ENCODE data around the gene NSG1.

The NSG1 gene

DNA sequence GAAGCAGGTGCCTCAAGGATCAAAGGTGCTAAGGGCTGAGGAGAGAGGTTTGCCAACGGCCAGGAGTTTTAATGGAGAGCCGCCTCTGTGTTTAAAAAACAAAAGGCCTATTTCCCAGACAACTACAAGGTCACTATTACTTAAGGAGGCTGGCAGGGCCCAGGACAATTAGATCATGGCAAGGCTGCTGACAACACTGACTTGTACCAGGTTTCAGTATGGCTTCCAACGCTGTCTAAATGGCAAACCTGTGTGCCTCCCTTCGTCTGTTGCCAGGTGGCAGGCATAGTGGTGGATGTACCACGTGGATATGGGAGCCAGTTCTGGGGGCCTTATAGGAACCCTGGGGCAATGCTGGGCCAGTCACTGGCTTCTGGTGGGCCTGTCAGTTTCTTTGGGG is 41.0 kb downstream of the NSG1 start:
- 79 to 93% methylated on average over 3 of the region's 5 CpGs for WGBS, 2 experiments (ENCODE audit: insufficient coverage in 2 of 2)
- Histone ChIP-seq H3K9me3 (ENCODE audit: control insufficient read depth, low read length) (no peaks in the 10 kb centered on the region), H3K36me3 (ENCODE audit: control insufficient read depth, insufficient read depth, low read length) (peaks cover 31% of the 10 kb centered on the region), H3K4me3 (ENCODE audit: extremely low read depth, insufficient read depth, low read length, poor library complexity, severe bottlenecking) (no peak overlapping the region), H3K27ac (ENCODE audit: low read depth, low read length, severe bottlenecking) (no peak overlapping the region), H3K4me1 (ENCODE audit: control insufficient read depth, insufficient read depth, low read length, poor library complexity, severe bottlenecking) (peaks cover 22% of the 10 kb centered on the region)

DNA sequence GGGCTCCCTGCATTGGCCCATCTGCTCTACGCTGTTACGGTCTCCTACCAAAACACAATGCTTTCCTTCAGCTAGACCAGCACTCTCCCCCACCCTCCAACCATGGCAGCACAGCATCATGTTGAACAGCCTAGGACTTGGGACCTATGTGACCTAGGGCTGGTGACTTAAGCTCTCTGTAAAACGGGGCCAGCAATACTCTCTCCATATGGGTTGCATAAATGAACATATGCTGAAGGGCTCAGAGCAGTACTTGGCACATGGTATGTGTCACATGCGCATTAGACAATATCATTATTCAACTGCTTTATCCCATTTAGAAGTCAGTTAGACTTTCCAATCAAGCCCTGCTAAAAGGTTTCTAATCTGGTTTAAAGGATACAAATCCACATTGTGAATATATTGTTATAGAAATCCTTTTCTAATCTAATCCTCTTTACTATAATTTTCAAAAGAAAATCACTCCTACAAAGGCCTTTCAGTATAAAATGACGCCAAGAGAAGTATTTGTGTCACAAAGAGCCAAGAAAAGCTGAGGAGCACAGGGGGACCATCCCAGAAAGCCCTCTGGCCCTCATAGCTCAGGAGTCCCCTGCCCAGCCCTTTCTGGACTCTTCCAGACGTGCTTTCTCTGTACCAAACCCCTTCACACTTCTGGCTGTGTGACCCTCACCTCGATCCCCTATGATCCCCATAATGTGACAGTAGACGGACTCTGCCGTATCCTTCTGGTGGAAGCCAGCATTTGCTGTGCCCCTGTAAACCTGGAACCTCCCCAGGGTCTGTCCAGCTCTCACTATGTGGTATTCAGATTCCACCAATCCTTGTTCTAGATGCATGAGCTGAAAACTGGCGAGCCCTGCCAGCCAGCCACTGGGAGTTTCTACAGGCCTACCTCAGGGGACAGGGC is 42.3 kb downstream of the NSG1 start:
- no peaks in the 10 kb centered on the region for H3K9me3 ChIP-seq (ENCODE audit: control insufficient read depth, low read length)
- WGBS, 2 experiments (ENCODE audit: insufficient coverage in 2 of 2), result 89 to 96% methylated on average over 7 to 9 of the region's 10 CpGs
- peaks cover 22% of the 10 kb centered on the region for H3K4me1 ChIP-seq (ENCODE audit: control insufficient read depth, insufficient read depth, low read length, poor library complexity, severe bottlenecking)
- H3K36me3 ChIP-seq (ENCODE audit: control insufficient read depth, insufficient read depth, low read length), result peaks cover 32% of the 10 kb centered on the region
- no peak overlapping the region for H3K4me3 ChIP-seq (ENCODE audit: extremely low read depth, insufficient read depth, low read length, poor library complexity, severe bottlenecking)
- no peak overlapping the region for H3K27ac ChIP-seq (ENCODE audit: low read depth, low read length, severe bottlenecking)

DNA sequence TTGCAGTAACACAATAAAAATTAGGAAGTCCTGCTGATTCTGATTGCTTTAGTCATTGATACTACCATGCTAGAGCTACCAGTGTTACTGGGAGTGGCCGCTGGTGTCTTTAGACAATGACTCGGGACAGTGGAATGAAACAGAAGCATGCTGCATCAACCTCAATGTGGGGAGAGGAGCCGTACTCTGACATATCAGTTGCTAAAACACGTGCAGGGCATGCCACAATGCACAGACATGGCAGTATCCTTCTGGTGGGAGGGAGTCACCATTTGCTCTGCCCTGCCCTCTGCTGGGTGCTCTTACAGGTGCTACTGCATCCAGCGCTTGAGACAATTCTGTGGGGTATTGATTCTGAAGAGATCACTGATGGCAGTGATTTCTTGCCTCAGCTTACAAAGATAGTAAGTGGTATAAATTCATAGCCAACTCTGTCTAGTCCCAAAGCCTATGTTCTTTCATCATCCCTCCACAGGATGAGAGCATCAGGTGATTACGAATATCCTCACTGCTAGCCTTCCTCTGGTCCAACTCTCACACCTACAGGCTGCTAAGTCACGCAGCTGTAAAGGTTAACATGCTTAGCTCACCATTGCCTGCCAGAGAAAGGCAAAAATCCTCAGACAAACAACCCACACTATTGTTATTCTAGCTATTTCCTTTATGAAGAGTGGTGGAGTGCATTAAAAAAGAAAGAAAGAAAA is 43.7 kb downstream of the NSG1 start:
- WGBS, 2 experiments (ENCODE audit: insufficient coverage in 2 of 2), result 47 to 48% methylated on average over 4 to 6 of the region's 7 CpGs
- Histone ChIP-seq H3K4me1 (ENCODE audit: control insufficient read depth, insufficient read depth, low read length, poor library complexity, severe bottlenecking) (peaks cover 22% of the 10 kb centered on the region), H3K27ac (ENCODE audit: low read depth, low read length, severe bottlenecking) (peak overlapping the region; percentile 1), H3K4me3 (ENCODE audit: extremely low read depth, insufficient read depth, low read length, poor library complexity, severe bottlenecking) (no peak overlapping the region), H3K36me3 (ENCODE audit: control insufficient read depth, insufficient read depth, low read length) (peaks cover 33% of the 10 kb centered on the region), H3K9me3 (ENCODE audit: control insufficient read depth, low read length) (no peaks in the 10 kb centered on the region)

DNA sequence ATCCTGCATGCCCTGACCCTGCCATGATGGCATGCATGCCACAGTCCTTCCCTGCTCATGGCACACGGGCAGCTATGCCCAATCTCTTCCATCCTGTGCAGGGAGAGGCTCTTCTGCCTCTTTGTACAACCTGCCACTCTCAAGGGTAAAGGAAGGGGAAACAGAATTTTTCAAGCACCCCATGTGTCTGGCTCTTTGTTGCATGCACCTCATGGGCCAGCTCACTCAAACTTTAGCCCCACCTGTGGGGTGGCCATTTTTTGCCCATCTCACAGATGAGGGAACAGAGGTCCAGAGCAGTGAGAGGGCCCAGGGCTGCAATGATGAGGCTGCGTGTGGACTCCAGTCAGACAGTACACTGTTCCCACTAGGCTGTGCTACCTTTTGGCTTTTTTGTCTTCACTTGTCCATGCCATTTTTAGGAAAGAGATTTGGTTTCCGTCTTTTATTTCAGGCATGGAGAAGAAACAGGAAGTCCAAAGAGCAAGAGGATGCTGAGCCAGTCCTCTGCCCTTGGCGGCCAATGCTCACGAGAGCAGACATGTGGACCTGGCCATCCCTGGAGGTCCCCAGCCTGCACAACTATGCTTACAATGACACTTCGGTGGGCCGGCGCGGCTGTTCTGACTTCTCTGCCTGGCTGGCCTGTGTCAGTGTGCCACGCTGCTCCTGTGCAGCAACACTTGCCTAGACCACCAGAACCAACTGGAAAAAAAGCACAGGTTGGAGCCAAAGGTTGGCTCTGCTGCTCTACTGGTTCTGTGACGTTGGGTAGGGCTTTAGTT is 45.6 kb downstream of the NSG1 start:
- no peaks in the 10 kb centered on the region for H3K9me3 ChIP-seq (ENCODE audit: control insufficient read depth, low read length)
- no peak overlapping the region for H3K4me3 ChIP-seq (ENCODE audit: extremely low read depth, insufficient read depth, low read length, poor library complexity, severe bottlenecking)
- H3K4me1 ChIP-seq (ENCODE audit: control insufficient read depth, insufficient read depth, low read length, poor library complexity, severe bottlenecking), result peaks cover 12% of the 10 kb centered on the region
- no peak overlapping the region for H3K27ac ChIP-seq (ENCODE audit: low read depth, low read length, severe bottlenecking)
- WGBS, 2 experiments (ENCODE audit: insufficient coverage in 2 of 2), result 95 to 96% methylated on average over 9 to 11 of the region's 11 CpGs
- peaks cover 34% of the 10 kb centered on the region for H3K36me3 ChIP-seq (ENCODE audit: control insufficient read depth, insufficient read depth, low read length)

DNA sequence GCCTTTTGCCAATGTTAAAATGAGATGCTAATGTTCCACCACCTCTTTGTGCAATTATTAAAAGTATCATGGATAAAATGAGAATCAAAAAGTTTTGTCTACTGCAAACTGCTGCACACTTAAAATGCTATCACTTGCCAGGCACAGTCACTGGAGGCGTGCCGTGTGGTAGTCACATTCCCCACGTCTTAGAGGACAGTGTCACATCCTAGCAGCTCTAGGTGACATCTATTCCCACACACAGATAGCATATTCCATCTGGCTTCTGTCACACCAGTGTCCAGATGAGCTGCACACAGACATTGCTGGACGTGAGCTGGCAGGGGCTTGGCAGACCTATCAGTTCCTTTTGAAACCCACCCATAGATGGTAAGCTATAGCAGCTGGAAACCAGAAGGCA is 47.0 kb downstream of the NSG1 start:
- no peaks in the 10 kb centered on the region for H3K9me3 ChIP-seq (ENCODE audit: control insufficient read depth, low read length)
- H3K27ac ChIP-seq (ENCODE audit: low read depth, low read length, severe bottlenecking), result no peak overlapping the region
- H3K4me1 ChIP-seq (ENCODE audit: control insufficient read depth, insufficient read depth, low read length, poor library complexity, severe bottlenecking), result peaks cover 5% of the 10 kb centered on the region
- 95 to 100% methylated on average over 3 to 4 of the region's 4 CpGs for WGBS, 2 experiments (ENCODE audit: insufficient coverage in 2 of 2)
- H3K4me3 ChIP-seq (ENCODE audit: extremely low read depth, insufficient read depth, low read length, poor library complexity, severe bottlenecking), result no peak overlapping the region
- H3K36me3 ChIP-seq (ENCODE audit: control insufficient read depth, insufficient read depth, low read length), result peaks cover 43% of the 10 kb centered on the region

DNA sequence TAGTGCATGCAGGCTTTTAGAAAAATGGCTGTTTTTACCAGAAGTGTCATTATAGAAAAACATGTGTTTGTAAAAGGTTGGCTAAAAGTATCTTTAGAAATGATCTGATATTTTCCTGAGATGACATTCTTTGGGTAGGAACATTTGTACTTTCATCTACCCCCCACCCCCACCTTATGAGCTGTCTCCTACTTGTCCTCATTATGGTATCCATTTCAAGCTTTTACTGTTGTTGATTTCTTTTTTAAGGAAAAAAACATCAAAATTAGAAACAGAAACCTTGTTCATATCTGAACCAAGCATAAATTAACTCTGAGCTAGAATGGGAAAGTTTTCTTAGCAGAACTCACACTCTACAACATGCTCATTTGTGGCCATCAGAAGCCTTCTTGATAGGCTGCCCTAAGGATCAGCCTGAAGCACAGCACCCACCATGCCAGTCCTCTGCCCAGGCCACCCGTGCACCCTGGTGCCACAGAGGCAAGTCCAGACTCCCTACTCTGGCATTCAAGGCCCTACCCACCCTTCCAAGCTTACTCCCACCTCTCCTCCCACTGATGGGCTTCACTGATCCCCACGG is 49.4 kb downstream of the NSG1 start:
- H3K9me3 ChIP-seq (ENCODE audit: control insufficient read depth, low read length), result no peaks in the 10 kb centered on the region
- H3K4me1 ChIP-seq (ENCODE audit: control insufficient read depth, insufficient read depth, low read length, poor library complexity, severe bottlenecking), result no peaks in the 10 kb centered on the region
- H3K36me3 ChIP-seq (ENCODE audit: control insufficient read depth, insufficient read depth, low read length), result peaks cover 43% of the 10 kb centered on the region
- no peak overlapping the region for H3K27ac ChIP-seq (ENCODE audit: low read depth, low read length, severe bottlenecking)
- no peak overlapping the region for H3K4me3 ChIP-seq (ENCODE audit: extremely low read depth, insufficient read depth, low read length, poor library complexity, severe bottlenecking)
- WGBS, 2 experiments (ENCODE audit: insufficient coverage in 2 of 2), result 84 to 85% methylated on average over 2 of the region's 2 CpGs

DNA sequence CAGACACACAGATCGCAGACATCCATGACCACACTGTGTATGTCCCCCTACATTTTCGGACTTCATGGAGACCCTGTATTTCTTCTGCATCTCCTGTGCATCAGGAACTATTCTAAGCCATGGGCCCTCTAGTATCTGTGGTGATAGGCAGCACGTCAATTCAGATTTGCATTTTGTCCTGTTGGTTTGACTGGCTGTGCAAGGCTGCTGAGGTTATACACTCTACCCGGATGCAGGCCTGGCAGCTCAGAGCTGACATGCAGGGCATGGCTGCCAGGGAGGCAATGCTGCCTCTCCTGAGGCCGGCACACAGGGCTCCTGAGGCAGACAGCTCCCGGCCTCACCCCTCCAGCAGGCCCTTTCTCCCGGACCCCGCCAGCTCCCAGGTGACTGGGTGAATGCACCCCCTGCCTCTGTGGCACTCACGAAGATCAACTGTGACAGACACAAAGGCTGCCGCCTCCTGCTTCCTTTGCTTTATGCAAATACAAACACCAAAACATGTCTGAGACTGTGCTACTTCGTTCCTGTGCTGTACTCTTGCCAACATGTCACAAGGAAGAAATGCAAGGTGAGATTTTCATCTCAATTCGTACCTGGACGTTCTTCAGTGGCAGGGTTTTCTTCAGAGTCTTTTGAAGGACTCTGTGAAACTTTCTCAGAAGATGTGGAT is 51.0 kb downstream of the NSG1 start:
- Histone ChIP-seq H3K4me3 (ENCODE audit: extremely low read depth, insufficient read depth, low read length, poor library complexity, severe bottlenecking) (no peak overlapping the region), H3K9me3 (ENCODE audit: control insufficient read depth, low read length) (no peaks in the 10 kb centered on the region), H3K36me3 (ENCODE audit: control insufficient read depth, insufficient read depth, low read length) (peaks cover 32% of the 10 kb centered on the region), H3K27ac (ENCODE audit: low read depth, low read length, severe bottlenecking) (no peak overlapping the region), H3K4me1 (ENCODE audit: control insufficient read depth, insufficient read depth, low read length, poor library complexity, severe bottlenecking) (no peaks in the 10 kb centered on the region)
- WGBS, 2 experiments (ENCODE audit: insufficient coverage in 2 of 2), result 94 to 97% methylated on average over 12 of the region's 13 CpGs

DNA sequence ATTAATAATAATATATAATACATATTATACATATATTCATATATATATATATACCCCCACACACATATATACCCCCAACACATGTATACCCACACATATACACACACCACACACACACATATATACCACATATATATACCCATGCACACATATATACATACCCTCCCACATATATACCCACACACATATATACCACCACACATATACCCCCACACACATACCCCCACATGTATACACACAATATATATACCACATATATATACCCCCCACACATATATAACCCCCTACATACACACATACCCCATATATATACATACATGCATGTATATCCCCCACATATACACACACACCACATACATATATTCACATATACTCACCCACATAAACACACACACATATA is 52.0 kb downstream of the NSG1 start:
- Histone ChIP-seq H3K9me3 (ENCODE audit: control insufficient read depth, low read length) (no peaks in the 10 kb centered on the region), H3K27ac (ENCODE audit: low read depth, low read length, severe bottlenecking) (no peak overlapping the region), H3K4me1 (ENCODE audit: control insufficient read depth, insufficient read depth, low read length, poor library complexity, severe bottlenecking) (peaks cover 2% of the 10 kb centered on the region), H3K36me3 (ENCODE audit: control insufficient read depth, insufficient read depth, low read length) (peaks cover 24% of the 10 kb centered on the region), H3K4me3 (ENCODE audit: extremely low read depth, insufficient read depth, low read length, poor library complexity, severe bottlenecking) (no peak overlapping the region)

DNA sequence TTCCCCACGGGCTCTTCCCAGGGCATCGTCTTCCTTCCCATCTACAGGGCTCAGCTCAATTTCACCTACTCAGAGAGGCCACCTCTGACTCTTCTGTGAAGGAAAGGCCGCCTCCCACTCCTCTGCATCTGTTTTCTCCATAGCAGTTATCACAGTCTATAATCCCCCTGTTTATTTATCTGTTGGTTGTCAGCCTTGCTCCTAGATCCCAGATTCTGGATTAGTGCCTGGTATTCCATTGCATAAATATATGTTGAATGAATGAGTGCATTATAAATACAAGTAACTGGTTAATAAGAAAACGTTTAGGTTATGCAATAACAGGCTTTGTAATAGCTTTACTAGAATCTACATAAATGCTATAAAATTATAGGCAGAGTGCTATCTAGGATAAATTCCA is 52.9 kb downstream of the NSG1 start:
- peaks cover 17% of the 10 kb centered on the region for H3K36me3 ChIP-seq (ENCODE audit: control insufficient read depth, insufficient read depth, low read length)
- no peaks in the 10 kb centered on the region for H3K9me3 ChIP-seq (ENCODE audit: control insufficient read depth, low read length)
- no peak overlapping the region for H3K4me3 ChIP-seq (ENCODE audit: extremely low read depth, insufficient read depth, low read length, poor library complexity, severe bottlenecking)
- H3K4me1 ChIP-seq (ENCODE audit: control insufficient read depth, insufficient read depth, low read length, poor library complexity, severe bottlenecking), result peaks cover 6% of the 10 kb centered on the region
- H3K27ac ChIP-seq (ENCODE audit: low read depth, low read length, severe bottlenecking), result no peak overlapping the region
- WGBS, 2 experiments (ENCODE audit: insufficient coverage in 2 of 2), result 91 to 95% methylated on average over 2 to 3 of the region's 4 CpGs
